ENCODE data around the gene PRICKLE1.

DNA sequence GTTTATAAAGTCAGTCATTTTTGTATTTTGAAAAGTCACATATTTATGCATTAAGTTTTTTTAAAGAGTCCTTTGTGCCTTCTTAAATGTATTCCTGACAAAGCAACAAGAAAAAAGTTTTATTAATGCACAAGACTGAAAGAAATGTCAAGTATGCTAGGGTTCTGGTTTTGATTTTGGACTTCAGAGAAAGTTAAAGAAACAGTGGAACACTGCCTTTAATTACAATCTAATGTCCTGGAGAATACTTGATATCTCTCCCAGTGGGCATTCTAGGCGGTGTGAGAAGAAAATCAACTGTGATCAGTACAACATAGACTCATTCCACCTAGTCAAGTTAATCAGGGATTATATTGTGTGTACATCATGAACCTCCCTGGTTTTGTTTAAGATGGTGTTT is 49.9 kb downstream of the PRICKLE1 start:
- TF ChIP-seq, protein P1, sequence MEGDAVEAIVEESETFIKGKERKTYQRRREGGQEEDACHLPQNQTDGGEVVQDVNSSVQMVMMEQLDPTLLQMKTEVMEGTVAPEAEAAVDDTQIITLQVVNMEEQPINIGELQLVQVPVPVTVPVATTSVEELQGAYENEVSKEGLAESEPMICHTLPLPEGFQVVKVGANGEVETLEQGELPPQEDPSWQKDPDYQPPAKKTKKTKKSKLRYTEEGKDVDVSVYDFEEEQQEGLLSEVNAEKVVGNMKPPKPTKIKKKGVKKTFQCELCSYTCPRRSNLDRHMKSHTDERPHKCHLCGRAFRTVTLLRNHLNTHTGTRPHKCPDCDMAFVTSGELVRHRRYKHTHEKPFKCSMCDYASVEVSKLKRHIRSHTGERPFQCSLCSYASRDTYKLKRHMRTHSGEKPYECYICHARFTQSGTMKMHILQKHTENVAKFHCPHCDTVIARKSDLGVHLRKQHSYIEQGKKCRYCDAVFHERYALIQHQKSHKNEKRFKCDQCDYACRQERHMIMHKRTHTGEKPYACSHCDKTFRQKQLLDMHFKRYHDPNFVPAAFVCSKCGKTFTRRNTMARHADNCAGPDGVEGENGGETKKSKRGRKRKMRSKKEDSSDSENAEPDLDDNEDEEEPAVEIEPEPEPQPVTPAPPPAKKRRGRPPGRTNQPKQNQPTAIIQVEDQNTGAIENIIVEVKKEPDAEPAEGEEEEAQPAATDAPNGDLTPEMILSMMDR (IDR thresholded peaks at IDR 0.05), result no peak
- no peak for TF ChIP-seq POLR2A (IDR thresholded peaks at IDR 0.05)

All from testis (tissue), 2 donors.